Measurements from ENCODE around the gene IFT20. TPM values are rescaled to one million over a fixed set of nuclear protein-coding genes. Genes with fewer than 3 reads are reported as not detected.

Gene IFT20
- total and polyA plus RNA-seq, 10 of the 15 experiments (the other 5 are each of a cell fraction or from before 2014, with no cell fraction given) = 9.4 to 38.2 (median 19.1) TPM

GRCh38 chr17:28285965-28286364 is 49.3 kb downstream of the IFT20 start (continued):
- TF ChIP-seq NFXL1 (IDR thresholded peaks at IDR 0.05; ENCODE audit: borderline replicate concordance) (no peak), MYB (IDR thresholded peaks at IDR 0.05; ENCODE audit: borderline replicate concordance, low read depth, low read length) (no peak), ESRRA (IDR thresholded peaks at IDR 0.05; ENCODE audit: low read length) (no peak), POLR2AphosphoS2 (IDR thresholded peaks at IDR 0.05; ENCODE audit: low read depth, low read length) (no peak), NFIC (IDR thresholded peaks at IDR 0.05; ENCODE audit: low read depth, low read length) (no peak), TCF12 (IDR thresholded peaks at IDR 0.05; ENCODE audit: low read depth, low read length) (no peak), ZBTB40 (IDR thresholded peaks at IDR 0.05; ENCODE audit: borderline replicate concordance) (no peak), EZH2 (IDR thresholded peaks at IDR 0.05; ENCODE audit: borderline replicate concordance, control insufficient read depth, low read depth, low read length) (no peak), CHD1 (IDR thresholded peaks at IDR 0.05; ENCODE audit: low read depth, low read length) (no peak)

- no peak overlapping the region for H3K4me2 ChIP-seq (ENCODE audit: control insufficient read depth, insufficient read depth)
- ChIA-PET CTCF (no interaction called here), POLR2A (interaction anchor here (0.6 kb wide), 1 partner anchor 32 kb away, joined by 3 read pairs; no protein-coding TSS in a partner anchor), RAD21 (ENCODE audit: unreplicated experiment) (no interaction called here), SMC1A (ENCODE audit: uncharacterized antibody, unreplicated experiment) (no interaction called here)
- no TSS peak for BruUV-seq (replicated peaks)
- no peaks in the 10 kb centered on the region for H3K27me3 ChIP-seq (replicated peaks in 1 of 2; ENCODE audit: control insufficient read depth in 2 of 2, insufficient read depth in 2 of 2, low read length in 1 of 2)
- intact Hi-C loops (cut with micrococcal nuclease; ENCODE audit: unreplicated experiment) = no loop called here
- H3K4me1 ChIP-seq (ENCODE audit: control insufficient read depth, insufficient read depth, low read length) = no peaks in the 10 kb centered on the region; the same call in 1 of the 2 replicates
- no peak overlapping the region for H3K27ac ChIP-seq (ENCODE audit: control insufficient read depth, insufficient read depth)
- H2AFZ ChIP-seq (ENCODE audit: control insufficient read depth, low read depth, low read length) = no peak overlapping the region
- no peaks in the 10 kb centered on the region for H3K79me2 ChIP-seq (ENCODE audit: control insufficient read depth, insufficient read depth, low read length)
- no peak overlapping the region for H3K9ac ChIP-seq (ENCODE audit: control insufficient read depth, insufficient read depth, low read length)
- H3K36me3 ChIP-seq (ENCODE audit: control insufficient read depth in 2 of 2, insufficient read depth in 2 of 2, low read length in 1 of 2) = no peaks in the 10 kb centered on the region
- H3K4me3 ChIP-seq = no peak overlapping the region
- no peaks in the 10 kb centered on the region for H3K9me3 ChIP-seq (replicated peaks; ENCODE audit: control insufficient read depth, insufficient read depth, low read length)
- FAIRE-seq (no peak), DNase-seq (ENCODE audit: low read depth, low spot score) (no peak), ATAC-seq (no peak)
- 34% methylated on average over 7 of the region's 7 CpGs for WGBS (ENCODE audit: insufficient coverage, insufficient replicate concordance, low lambda C conversion rate, missing lambda C conversion rate)
- H4K20me1 ChIP-seq (ENCODE audit: control insufficient read depth, insufficient read depth) = no peaks in the 10 kb centered on the region; the same call in 1 of the 2 replicates
- in situ Hi-C loops (cut with MboI) = no loop called here
- TF ChIP-seq SREBF2 (IDR thresholded peaks at IDR 0.05; ENCODE audit: low read length) (no peak), FOS (IDR thresholded peaks at IDR 0.05; ENCODE audit: borderline replicate concordance, extremely low read depth, insufficient read length) (no peak), SIX5 (IDR thresholded peaks at IDR 0.05; ENCODE audit: low read depth, low read length, severe bottlenecking) (no peak), BMI1 (IDR thresholded peaks at IDR 0.05; ENCODE audit: borderline replicate concordance) (no peak), ATF3 (IDR thresholded peaks at IDR 0.05; ENCODE audit: borderline replicate concordance, extremely low read depth, low read depth, low read length) (no peak), REST (IDR thresholded peaks at IDR 0.05; ENCODE audit: low read depth, low read length) (no peak), NBN (IDR thresholded peaks at IDR 0.05) (no peak), ZNF622 (IDR thresholded peaks at IDR 0.05) (no peak)
Measured at GRCh38 chr17:28282596-28282995, 52.7 kb downstream of the IFT20 start.
